ENCODE data around the gene CHST14. TPM values are rescaled to one million over a fixed set of nuclear protein-coding genes. Genes with fewer than 3 reads are reported as not detected.
A peak's percentile ranks its signal among the peaks of the same experiment; 100 is the strongest.

CHST14 gene
- total RNA-seq, result 1 to 10 TPM; 2.9 to 5.7 (median 4.8) TPM
- long read RNA-seq, result 0 reads

- intact Hi-C loops (cut with DNase I), result no loop called here
- peak; percentile 69 to 71 (median 71) for DNase-seq
- H3K27ac ChIP-seq, result peak within 1 kb of the TSS; percentile 67 to 81 (median 70)
- H3K36me3 ChIP-seq, result peaks cover 0 to 9% (median 2%) of the 10 kb centered on the region in 4 donors
- no peaks in the 10 kb centered on the region for H3K9me3 ChIP-seq
- peaks cover 0 to 5% (median 0%) of the 10 kb centered on the region in 4 donors for H3K4me1 ChIP-seq
- TF ChIP-seq CTCF (IDR thresholded peaks at IDR 0.05) (peak in 1 of 4 donors; percentile 12), POLR2A (IDR thresholded peaks at IDR 0.05) (peak; percentile 26)
- peak; percentile 87 to 92 (median 88) for ATAC-seq
- H3K27me3 ChIP-seq, result no peaks in the 10 kb centered on the region
- WGBS (ENCODE audit: insufficient coverage, low coverage, low lambda C conversion rate, missing lambda C conversion rate), result no CpG with 5 or more reads among the region's 52 CpGs
- H3K4me3 ChIP-seq, result peak within 1 kb of the TSS; percentile 79 to 87 (median 80)
Measured at GRCh38 chr15:40470423-40471104, at the start of gene CHST14. Gene CHST14, plus strand, starts transcription at chr15:40470984. Its CDS starts 230 bp downstream, at chr15:40471214.

GRCh38 chr15:40421246-40422157, 49.3 kb upstream of the CHST14 start:
- peaks cover 0 to 22% (median 8%) of the 10 kb centered on the region in 4 donors for H3K4me1 ChIP-seq
- H3K4me3 ChIP-seq, result no peak overlapping the region
- peak; percentile 85 to 88 (median 85) for DNase-seq
- ATAC-seq, result peak; percentile 90 to 94 (median 92)
- H3K36me3 ChIP-seq, result peaks cover 0 to 18% (median 8%) of the 10 kb centered on the region in 4 donors
- no peak overlapping the region for H3K27ac ChIP-seq
- intact Hi-C loops (cut with DNase I), result loop anchor here in 1 of 2 donors (10.0 kb wide), 1 partner anchor 77 kb away; the partner anchor contains the start of gene CCDC9B
- H3K27me3 ChIP-seq, result no peaks in the 10 kb centered on the region
- H3K9me3 ChIP-seq, result no peaks in the 10 kb centered on the region
- TF ChIP-seq POLR2A (IDR thresholded peaks at IDR 0.05) (peak; percentile 28), CTCF (IDR thresholded peaks at IDR 0.05) (peak; percentile 85 to 98 (median 94))
- WGBS (ENCODE audit: insufficient coverage, low coverage, low lambda C conversion rate, missing lambda C conversion rate), result 12% methylated on average over 12 of the region's 31 CpGs

- Histone ChIP-seq H3K9me3 (no peaks in the 10 kb centered on the region), H3K4me1 (peaks cover 0 to 22% (median 8%) of the 10 kb centered on the region in 4 donors), H3K36me3 (no peaks in the 10 kb centered on the region), H3K27me3 (no peaks in the 10 kb centered on the region), H3K4me3 (no peak overlapping the region), H3K27ac (no peak overlapping the region)
- intact Hi-C loops (cut with DNase I), result loop anchor here in 1 of 2 donors (10.0 kb wide), 1 partner anchor 80 kb away; the partner anchor contains the start of gene CCDC9B
- no peak for DNase-seq
- 88% methylated on average over 1 of the region's 6 CpGs for WGBS (ENCODE audit: insufficient coverage, low coverage, low lambda C conversion rate, missing lambda C conversion rate)
- no peak for ATAC-seq
- no peak for TF ChIP-seq CTCF (IDR thresholded peaks at IDR 0.05)
- TF ChIP-seq POLR2A (IDR thresholded peaks at IDR 0.05), result no peak
Measured at GRCh38 chr15:40424483-40425115, 46.2 kb upstream of the CHST14 start.

GRCh38 chr15:40425681-40426080, 45.1 kb upstream of the CHST14 start:
- no peaks in the 10 kb centered on the region for H3K27me3 ChIP-seq
- no peaks in the 10 kb centered on the region for H3K9me3 ChIP-seq
- ATAC-seq (no peak), DNase-seq (no peak)
- peaks cover 0 to 12% (median 3%) of the 10 kb centered on the region in 4 donors for H3K4me1 ChIP-seq
- WGBS (ENCODE audit: insufficient coverage, low coverage, low lambda C conversion rate, missing lambda C conversion rate), result 95% methylated on average over 5 of the region's 5 CpGs
- no peaks in the 10 kb centered on the region for H3K36me3 ChIP-seq
- no peak overlapping the region for H3K4me3 ChIP-seq
- H3K27ac ChIP-seq, result no peak overlapping the region
- TF ChIP-seq CTCF (IDR thresholded peaks at IDR 0.05) (no peak), POLR2A (IDR thresholded peaks at IDR 0.05) (no peak)
- intact Hi-C loops (cut with DNase I), result loop anchor here in 1 of 2 donors (10.0 kb wide), 1 partner anchor 81 kb away; the partner anchor contains the start of gene CCDC9B

Measured in right lobe of liver (tissue), 6 donors.